Colonic mucosa (tissue), 4 donors: ENCODE measurements around the gene RASGRP1. TPM values are rescaled to one million over a fixed set of nuclear protein-coding genes. Genes with fewer than 3 reads are reported as not detected.

ENCODE experiments used
- DNase-seq: peaks from one replicate; pipeline ENCODE4 v3.0.0-alpha.2; 2020
- H3K27ac ChIP-seq: fragments of 200-600 bp; one replicate; pipeline ENCODE4 v1.8.0; 2021
- H3K27me3 ChIP-seq: fragments of 200-600 bp; one replicate; pipeline ENCODE4 v1.8.0; 2021
- H3K36me3 ChIP-seq: fragments of 200-600 bp; one replicate; pipeline ENCODE4 v1.8.0; 2021
- H3K4me1 ChIP-seq: fragments of 200-600 bp; one replicate; pipeline ENCODE4 v1.8.0; 2021; ENCODE audit warnings: mild to moderate bottlenecking
- H3K4me3 ChIP-seq: fragments of 200-600 bp; one replicate; pipeline ENCODE4 v1.8.0; 2021
- H3K9ac ChIP-seq, 2 donors: one replicate each; pipeline ENCODE4 v1.7.0; 2013; ENCODE audit warnings: control low read depth in 2 of 2, low read depth in 2 of 2, low read length in 2 of 2
- H3K9me3 ChIP-seq: fragments of 200-600 bp; one replicate; pipeline ENCODE4 v1.8.0; 2021
- intact Hi-C: fragments of 100-400 bp; cut with DNase I; formaldehyde crosslinking; loops from one replicate; pipeline ENCODE4 v1.14.1; 2022
- total RNA-seq, 2 donors: library from RNA; stranded (reverse); fragmentation: NEBNext Ultra II Directional in 1 of 2; extraction: Animal tissue kit (Norgen Biotek cat#: 25700) in 1 of 2; gene quantifications; one replicate each; pipeline ENCODE4 v1.2.1, GENCODE V29; 2021
- TF ChIP-seq, protein P1 (sequence below): fragments of 200-600 bp; IDR thresholded peaks from one replicate; pipeline ENCODE4 v1.8.0; 2022; ENCODE audit warnings: antibody characterized with exemption, mild to moderate bottlenecking
- donor health status: healthy.
- donor health status: DM: no; HTN: no; CAD: no.
- donor health status: DM: no; HTN: no; CAD: no.

RASGRP1 gene
- total RNA-seq, 2 donors from 2014 or later: 0.96 to 1.5 TPM

DNA sequence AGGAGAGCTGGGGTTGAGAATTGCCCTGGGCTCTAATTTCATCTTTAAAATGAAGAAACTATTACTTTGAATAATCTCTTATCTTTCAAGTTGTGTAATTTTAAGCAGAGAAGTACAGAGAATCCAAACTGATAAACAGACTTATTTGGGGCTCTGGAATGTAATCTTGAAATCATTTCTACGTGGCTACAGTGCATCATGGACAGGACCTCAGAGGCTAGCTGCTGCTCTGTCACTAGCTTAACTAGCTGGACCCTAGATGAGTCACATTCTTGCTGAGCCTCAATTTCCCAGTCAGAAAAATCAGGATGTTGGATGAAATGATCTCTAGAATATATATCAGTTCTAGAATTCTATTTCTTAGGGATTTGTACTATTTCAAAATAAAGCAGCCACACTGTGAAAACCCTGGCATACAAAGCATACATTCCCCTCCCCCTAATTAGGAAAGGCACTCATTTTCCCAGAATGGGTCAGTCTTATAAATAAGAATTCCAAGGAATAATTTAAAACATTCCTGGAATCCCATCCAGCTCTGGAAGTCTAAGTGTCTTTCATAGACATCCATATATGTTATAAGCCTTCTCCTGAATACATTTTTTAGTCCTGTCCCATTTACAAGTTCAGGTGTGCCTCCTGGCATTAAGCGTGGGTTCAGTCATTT is 47.2 kb downstream of the RASGRP1 start:
- intact Hi-C loops: no loop called here
- DNase-seq: no peak
- Histone ChIP-seq H3K4me3 (no peak overlapping the region), H3K9me3 (no peaks in the 10 kb centered on the region), H3K36me3 (no peaks in the 10 kb centered on the region), H3K27ac (no peak overlapping the region), H3K9ac (no peak overlapping the region), H3K27me3 (no peaks in the 10 kb centered on the region), H3K4me1 (no peaks in the 10 kb centered on the region)
- TF ChIP-seq, protein P1, sequence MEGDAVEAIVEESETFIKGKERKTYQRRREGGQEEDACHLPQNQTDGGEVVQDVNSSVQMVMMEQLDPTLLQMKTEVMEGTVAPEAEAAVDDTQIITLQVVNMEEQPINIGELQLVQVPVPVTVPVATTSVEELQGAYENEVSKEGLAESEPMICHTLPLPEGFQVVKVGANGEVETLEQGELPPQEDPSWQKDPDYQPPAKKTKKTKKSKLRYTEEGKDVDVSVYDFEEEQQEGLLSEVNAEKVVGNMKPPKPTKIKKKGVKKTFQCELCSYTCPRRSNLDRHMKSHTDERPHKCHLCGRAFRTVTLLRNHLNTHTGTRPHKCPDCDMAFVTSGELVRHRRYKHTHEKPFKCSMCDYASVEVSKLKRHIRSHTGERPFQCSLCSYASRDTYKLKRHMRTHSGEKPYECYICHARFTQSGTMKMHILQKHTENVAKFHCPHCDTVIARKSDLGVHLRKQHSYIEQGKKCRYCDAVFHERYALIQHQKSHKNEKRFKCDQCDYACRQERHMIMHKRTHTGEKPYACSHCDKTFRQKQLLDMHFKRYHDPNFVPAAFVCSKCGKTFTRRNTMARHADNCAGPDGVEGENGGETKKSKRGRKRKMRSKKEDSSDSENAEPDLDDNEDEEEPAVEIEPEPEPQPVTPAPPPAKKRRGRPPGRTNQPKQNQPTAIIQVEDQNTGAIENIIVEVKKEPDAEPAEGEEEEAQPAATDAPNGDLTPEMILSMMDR: no peak

DNA sequence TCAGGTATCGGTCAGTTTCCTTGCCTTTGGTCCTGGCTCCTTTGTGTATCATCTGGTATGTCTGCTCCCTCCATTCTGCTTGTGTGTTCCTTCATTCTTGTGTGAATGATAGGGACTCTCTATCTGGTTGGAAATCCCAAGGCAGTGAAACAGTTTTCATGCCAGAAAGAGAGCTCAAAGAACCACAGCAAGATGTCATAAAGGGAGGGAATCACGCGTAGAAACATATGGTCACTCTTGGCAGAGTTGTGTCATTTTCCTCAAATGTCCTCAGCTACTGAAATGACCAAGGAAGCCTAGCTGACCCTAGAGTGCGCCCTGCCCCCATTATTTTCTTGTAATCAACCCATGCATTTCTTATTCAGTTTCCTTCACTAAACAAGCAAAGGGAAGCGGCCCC is 48.0 kb downstream of the RASGRP1 start:
- Histone ChIP-seq H3K4me3 (no peak overlapping the region), H3K27me3 (no peaks in the 10 kb centered on the region), H3K9ac (no peak overlapping the region), H3K36me3 (no peaks in the 10 kb centered on the region), H3K27ac (no peak overlapping the region), H3K9me3 (no peaks in the 10 kb centered on the region), H3K4me1 (no peaks in the 10 kb centered on the region)
- intact Hi-C loops: no loop called here
- no peak for DNase-seq
- TF ChIP-seq, protein P1: no peak

DNA sequence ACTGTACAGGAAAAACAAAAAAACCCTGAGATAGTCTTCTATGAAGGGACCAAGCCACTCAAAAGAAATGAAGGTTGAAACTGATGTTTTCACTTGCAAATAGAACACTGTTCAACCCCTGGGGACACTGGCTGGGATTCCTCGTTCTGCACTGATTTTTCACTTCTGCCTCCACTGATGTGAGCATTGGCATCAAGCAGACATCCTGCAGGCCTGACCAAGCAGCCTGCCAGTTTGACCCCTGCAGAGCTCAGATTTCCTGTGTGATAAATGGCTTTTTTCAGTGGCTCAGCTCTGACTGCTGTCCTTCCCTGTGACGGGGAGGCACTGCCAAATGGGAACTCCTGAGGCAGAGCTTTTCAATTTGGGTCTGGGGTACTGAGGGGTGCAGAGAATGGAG is 50.0 kb downstream of the RASGRP1 start:
- DNase-seq: no peak
- TF ChIP-seq, protein P1: no peak

DNA sequence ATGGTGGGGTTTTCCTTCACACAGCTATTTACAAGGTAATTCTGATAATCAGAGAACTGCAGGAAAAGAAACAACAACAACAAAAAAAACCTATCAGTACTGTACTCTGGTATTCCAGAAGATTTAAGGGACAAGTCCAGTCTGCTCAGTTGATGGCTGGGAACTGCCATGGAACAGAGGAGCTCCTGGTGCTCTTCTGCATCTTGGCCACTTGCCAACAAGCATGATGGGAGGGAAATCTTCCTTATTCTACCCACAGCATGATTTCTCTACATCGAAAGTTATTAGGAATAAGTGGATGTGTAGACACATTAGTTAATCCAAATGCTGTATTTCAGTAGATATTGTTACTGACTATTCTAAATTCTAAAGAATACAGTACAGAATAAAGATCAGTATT is 51.7 kb downstream of the RASGRP1 start:
- Histone ChIP-seq H3K4me1 (no peaks in the 10 kb centered on the region), H3K4me3 (no peak overlapping the region), H3K9ac (no peak overlapping the region), H3K36me3 (no peaks in the 10 kb centered on the region), H3K27ac (no peak overlapping the region), H3K9me3 (no peaks in the 10 kb centered on the region), H3K27me3 (no peaks in the 10 kb centered on the region)
- no peak for DNase-seq
- intact Hi-C loops: no loop called here
- TF ChIP-seq, protein P1: no peak

More for the DNA sequence above, 50.0 kb downstream of the RASGRP1 start:
- no peaks in the 10 kb centered on the region for H3K36me3 ChIP-seq
- no peaks in the 10 kb centered on the region for H3K9me3 ChIP-seq
- no peaks in the 10 kb centered on the region for H3K4me1 ChIP-seq
- intact Hi-C loops: no loop called here
- no peak overlapping the region for H3K9ac ChIP-seq
- no peaks in the 10 kb centered on the region for H3K27me3 ChIP-seq
- no peak overlapping the region for H3K27ac ChIP-seq
- H3K4me3 ChIP-seq: no peak overlapping the region

DNA sequence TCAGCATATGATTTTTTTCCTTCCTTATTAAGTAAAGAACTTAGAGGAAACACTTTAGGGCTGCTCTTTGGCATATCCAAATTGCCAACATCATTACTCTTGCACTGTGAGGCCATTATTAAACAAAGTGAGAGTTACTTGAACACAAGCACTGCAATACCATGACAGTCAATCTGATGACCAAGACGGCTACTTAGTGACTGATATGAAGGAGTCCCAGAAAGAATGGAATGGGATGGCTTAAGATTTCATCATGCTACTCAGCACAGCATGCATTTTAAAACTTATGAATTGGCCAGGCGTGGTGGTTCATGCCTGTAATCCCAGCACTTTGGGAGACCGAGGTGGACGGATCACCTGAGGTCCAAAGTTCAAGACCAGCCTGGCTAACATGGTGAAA is 55.5 kb downstream of the RASGRP1 start:
- Histone ChIP-seq H3K36me3 (no peaks in the 10 kb centered on the region), H3K4me3 (no peak overlapping the region), H3K9ac (no peak overlapping the region), H3K27me3 (no peaks in the 10 kb centered on the region), H3K4me1 (no peaks in the 10 kb centered on the region), H3K9me3 (no peaks in the 10 kb centered on the region), H3K27ac (no peak overlapping the region)
- TF ChIP-seq, protein P1: no peak
- DNase-seq: no peak
- intact Hi-C loops: no loop called here
